Measurements from ENCODE around the gene PNMA6F. TPM values are rescaled to one million over a fixed set of nuclear protein-coding genes. Genes with fewer than 3 reads are reported as not detected.
"Not testable (repeated sequence)": the region's sequence is repeated elsewhere in the genome, so short reads cannot be mapped to it uniquely, and the experiment has no call there.

PNMA6F gene
- total RNA-seq, 1 donor from 2014 or later = not detected

- DNase-seq (ENCODE audit: low read depth in 2 of 2) = no peak
Measured at GRCh38 chrX:153303276-153304262, 18.0 kb downstream of the PNMA6F start.

DNA sequence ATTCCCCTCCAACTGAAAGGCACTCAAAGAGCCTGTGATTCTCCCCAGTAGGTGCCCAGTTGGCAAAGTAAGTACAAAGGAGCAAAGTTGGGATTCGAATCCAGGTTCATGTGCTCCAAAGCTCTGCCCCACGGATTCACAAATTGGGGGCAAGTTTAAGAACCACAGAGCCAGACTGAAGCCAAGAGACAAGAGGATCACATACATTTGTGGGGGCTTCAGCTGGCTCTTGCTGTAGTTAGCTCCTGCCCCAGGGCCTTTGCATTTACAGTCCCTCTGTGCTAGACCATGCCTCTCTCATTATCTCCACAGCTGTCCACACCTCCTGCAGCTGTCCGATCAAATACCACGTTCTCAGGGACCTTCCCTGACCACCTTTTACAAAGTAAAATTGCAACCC is 18.8 kb downstream of the PNMA6F start:
- no peak for DNase-seq (ENCODE audit: low read depth in 2 of 2)

- DNase-seq (ENCODE audit: low read depth in 2 of 2) = no peak
Measured at GRCh38 chrX:153301746-153302145, 19.8 kb downstream of the PNMA6F start.

DNA sequence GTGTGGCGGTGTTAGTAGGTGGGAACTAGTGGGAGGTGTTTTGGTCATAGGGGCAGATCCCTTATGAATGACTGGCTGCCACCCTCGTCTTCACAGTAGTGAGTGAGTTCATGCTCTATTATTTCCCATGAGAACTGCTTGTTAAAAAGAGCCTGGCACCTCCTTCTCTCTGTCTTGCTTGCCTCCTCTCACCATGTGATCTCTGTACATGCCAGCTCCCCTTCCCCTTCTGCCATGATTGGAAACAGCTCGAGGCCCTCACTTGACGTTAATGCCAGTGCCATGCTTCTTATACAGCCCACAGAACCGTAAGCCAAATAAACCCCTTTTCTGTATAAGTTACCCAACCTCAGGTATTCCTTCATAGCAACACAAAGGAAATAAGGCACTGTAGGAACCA is 21.7 kb downstream of the PNMA6F start:
- no peak for DNase-seq (ENCODE audit: low read depth in 2 of 2)

GRCh38 chrX:153297376-153297775 is 24.2 kb downstream of the PNMA6F start:
- DNase-seq (ENCODE audit: low read depth in 2 of 2) = no peak

DNA sequence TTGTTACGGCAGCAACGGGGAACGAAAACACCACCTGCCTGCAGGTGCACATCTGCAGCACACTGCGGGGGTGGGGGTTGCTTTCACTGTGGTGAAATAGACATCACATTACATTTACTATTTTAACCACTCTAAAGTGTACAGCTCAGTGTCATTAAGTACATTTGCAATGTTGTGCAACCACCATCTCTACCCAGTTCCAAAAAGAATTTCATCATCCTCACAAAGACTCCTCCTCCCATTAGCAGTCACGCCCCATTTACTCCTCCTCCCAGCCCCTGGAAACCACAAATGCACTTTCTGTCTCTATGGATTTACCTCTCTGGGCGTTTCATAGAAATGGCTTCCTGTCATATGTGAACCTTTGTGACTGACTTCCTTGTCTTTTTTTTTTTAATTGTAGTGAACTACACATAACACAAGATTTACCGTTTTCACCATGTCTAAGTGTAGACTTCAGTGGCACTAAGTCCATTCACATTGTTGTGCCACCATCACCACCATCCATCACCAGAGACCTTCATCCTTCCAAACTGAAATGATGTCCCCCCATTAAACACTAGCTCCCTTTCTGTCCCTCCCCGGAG is 28.0 kb downstream of the PNMA6F start:
- not testable (repeated sequence) for DNase-seq (ENCODE audit: low read depth in 2 of 2)

DNA sequence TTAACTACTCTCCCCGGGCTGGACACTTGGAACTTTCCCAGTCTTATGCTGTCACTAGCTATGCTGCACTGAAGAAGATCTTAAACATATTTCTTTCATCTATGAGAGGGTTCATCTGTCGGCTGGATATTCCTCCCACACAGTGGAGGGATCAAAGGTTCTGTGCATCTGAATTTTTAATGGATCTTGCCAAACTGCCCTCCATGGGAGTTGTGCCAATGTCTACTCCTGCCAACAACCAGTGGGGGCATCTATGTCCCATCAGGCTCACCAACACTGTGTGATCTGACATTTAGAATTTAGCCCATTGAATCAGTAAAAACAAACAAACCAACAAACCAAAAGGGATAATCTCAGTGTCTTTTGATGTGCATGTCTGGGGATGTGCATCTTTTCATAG is 32.8 kb downstream of the PNMA6F start:
- DNase-seq (ENCODE audit: low read depth in 2 of 2) = not testable (repeated sequence)

DNA sequence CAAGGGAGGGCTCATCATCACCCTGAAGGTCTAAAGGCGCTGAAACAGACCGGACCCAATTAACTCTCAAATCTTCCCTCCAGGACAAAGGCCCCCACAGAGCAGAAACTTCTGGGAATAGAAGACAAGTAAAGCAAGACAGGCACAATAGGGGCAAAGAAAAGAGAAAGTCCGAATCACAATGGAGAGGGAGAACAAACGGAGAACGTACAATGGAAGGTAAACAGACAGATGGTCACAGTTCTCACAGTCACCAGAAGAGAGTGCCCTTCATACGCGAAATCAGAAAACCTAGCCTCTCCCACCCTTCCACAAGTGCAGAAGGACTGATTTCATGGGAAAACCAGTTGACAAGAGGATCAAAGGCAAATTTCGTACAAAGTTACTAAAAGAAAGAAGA is 35.9 kb downstream of the PNMA6F start:
- DNase-seq (ENCODE audit: low read depth in 2 of 2) = not testable (repeated sequence)

DNA sequence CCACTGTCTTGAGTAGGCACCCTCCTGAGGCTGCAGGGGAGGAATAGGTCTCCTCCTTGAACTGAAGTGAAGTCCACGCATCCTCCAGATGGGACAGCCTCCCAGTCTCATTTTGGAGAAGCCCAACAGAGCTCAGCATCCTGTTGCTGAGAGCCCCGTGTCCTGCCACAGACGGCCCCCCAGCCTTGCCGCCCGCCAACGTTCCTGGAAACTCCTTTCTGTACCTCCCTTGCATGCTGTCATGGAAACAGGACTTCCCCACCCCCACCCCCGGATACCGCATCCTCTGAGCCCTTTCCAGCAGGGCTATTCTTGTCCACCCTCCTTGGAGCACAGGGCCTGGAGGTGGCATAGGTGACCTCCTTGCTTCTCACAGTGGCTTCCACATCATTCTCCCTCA is 37.6 kb downstream of the PNMA6F start:
- not testable (repeated sequence) for DNase-seq (ENCODE audit: low read depth in 2 of 2)

DNA sequence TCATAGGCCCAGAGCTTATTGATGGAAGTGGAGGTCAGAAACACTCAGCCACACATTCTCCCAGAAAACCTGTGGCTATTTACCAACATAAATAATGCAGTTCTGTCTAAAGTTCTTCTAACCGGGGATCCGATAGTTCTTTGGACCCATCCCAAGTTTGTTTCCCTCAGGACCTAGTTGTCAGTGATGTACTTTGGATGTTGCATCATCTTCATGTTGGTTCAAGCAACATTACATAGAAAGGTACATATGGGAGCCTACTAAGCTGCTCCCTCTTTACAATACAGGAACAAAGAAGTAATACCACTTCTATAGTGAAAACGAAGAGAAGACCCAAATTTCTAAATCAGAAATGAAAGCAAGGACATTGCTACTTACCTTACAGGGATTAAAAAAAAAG is 39.8 kb downstream of the PNMA6F start:
- not testable (repeated sequence) for DNase-seq (ENCODE audit: low read depth in 2 of 2)

- not testable (repeated sequence) for DNase-seq (ENCODE audit: low read depth in 2 of 2)
Measured at GRCh38 chrX:153279304-153279703, 42.3 kb downstream of the PNMA6F start.

DNA sequence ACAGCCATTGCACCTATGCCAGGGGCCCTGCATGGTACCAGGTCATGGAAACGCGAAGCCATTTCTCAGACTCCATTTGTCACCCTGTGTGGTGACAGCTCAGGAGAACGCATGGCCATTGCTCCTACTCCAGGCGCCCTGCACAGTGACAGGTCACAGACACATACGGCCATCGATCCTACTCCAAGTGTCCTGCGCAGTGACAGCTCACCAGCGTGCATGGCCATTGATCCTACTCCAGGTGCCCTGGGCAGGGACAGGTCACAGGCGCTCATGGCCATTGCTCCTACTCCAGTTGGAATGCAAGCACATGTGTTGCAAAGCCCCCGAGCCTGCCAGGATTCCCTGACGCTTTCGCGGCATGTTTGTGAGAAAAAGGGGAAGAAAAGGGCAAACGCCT is 45.5 kb downstream of the PNMA6F start:
- DNase-seq (ENCODE audit: low read depth in 2 of 2) = not testable (repeated sequence)

GRCh38 chrX:153275418-153275817 is 46.1 kb downstream of the PNMA6F start:
- DNase-seq (ENCODE audit: low read depth in 2 of 2) = not testable (repeated sequence)

- DNase-seq (ENCODE audit: low read depth in 2 of 2) = not testable (repeated sequence)
Measured at GRCh38 chrX:153272584-153272983, 49.0 kb downstream of the PNMA6F start.

- not testable (repeated sequence) for DNase-seq (ENCODE audit: low read depth in 2 of 2)
Measured at GRCh38 chrX:153272070-153272469, 49.5 kb downstream of the PNMA6F start.

Other genes with a start within 250 kb of the PNMA6F start
- 0.39 and 1.0 TPM in 2 replicates for gene PNMA6A, start 249.3 kb downstream of the PNMA6F start, total RNA-seq
- gene MAGEA1, start 142.5 kb downstream of the PNMA6F start, total RNA-seq = not detected in 2 replicates
- gene ZNF275, start 12.4 kb upstream of the PNMA6F start, total RNA-seq = 3.5 and 5.7 TPM in 2 replicates
- gene PNMA6E, start 79.6 kb upstream of the PNMA6F start, total RNA-seq = not detected in 2 replicates
- 0.39 and 0.89 TPM in 2 replicates for gene ZFP92, start 89.7 kb upstream of the PNMA6F start, total RNA-seq
- 2.3 and 7.6 TPM in 2 replicates for gene TREX2, start 124.3 kb upstream of the PNMA6F start, total RNA-seq
- 11.6 and 13.9 TPM in 2 replicates for gene HAUS7, start 148.8 kb upstream of the PNMA6F start, total RNA-seq
- 12.1 and 70.9 TPM in 2 replicates for gene BGN, start 173.2 kb upstream of the PNMA6F start, total RNA-seq
- not detected in 2 replicates for gene ATP2B3, start 195.9 kb upstream of the PNMA6F start, total RNA-seq